NCI-H2107 treated with DMSO at 0.1 percent for 48 hours (cell line): ENCODE measurements around the gene RELA.
"Not testable (repeated sequence)": the region's sequence is repeated elsewhere in the genome, so short reads cannot be mapped to it uniquely, and the experiment has no call there.

ENCODE experiments used
- DNase-seq: peaks from one replicate; lab custom pipeline; 2025; ENCODE audit not compliant: unreplicated experiment; lab: John Stamatoyannopoulos, UW

The RELA gene

GRCh38 chr11:65672180-65672860 is 9.6 kb upstream of the RELA start:
- DNase-seq, result no peak

- DNase-seq, result no peak
Measured at GRCh38 chr11:65663639-65664200, 1.0 kb upstream of the RELA start.

GRCh38 chr11:65662247-65662798 is 393 bp downstream of the RELA start:
- DNase-seq, result no peak

GRCh38 chr11:65661599-65662246 is 993 bp downstream of the RELA start:
- no peak for DNase-seq

- DNase-seq, result not testable (repeated sequence)
Measured at GRCh38 chr11:65660908-65661307, 1.8 kb downstream of the RELA start.

- no peak for DNase-seq
Measured at GRCh38 chr11:65660038-65660437, 2.7 kb downstream of the RELA start.

GRCh38 chr11:65658174-65659021 is 4.3 kb downstream of the RELA start:
- DNase-seq, result no peak

- DNase-seq, result no peak
Measured at GRCh38 chr11:65657426-65657825, 5.3 kb downstream of the RELA start.

GRCh38 chr11:65655570-65656332 is 7.0 kb downstream of the RELA start:
- no peak for DNase-seq

- no peak for DNase-seq
Measured at GRCh38 chr11:65654375-65655349, 8.1 kb downstream of the RELA start.

- no peak for DNase-seq
Measured at GRCh38 chr11:65653229-65654225, 9.2 kb downstream of the RELA start.

GRCh38 chr11:65652511-65653228 is 10.0 kb downstream of the RELA start:
- peak; percentile 68 for DNase-seq

GRCh38 chr11:65651589-65652510 is 10.9 kb downstream of the RELA start:
- no peak for DNase-seq

GRCh38 chr11:65651339-65651588 is 11.5 kb downstream of the RELA start:
- no peak for DNase-seq

GRCh38 chr11:65650547-65651338 is 12.0 kb downstream of the RELA start:
- no peak for DNase-seq
